GM12878 (cell line): ENCODE results near the gene RPS6KA5. TPM values are rescaled to one million over a fixed set of nuclear protein-coding genes. Genes with fewer than 3 reads are reported as not detected.

Source experiments
- CEBPZ ChIP-seq: fragments of 150-350 bp; IDR thresholded peaks from 2 replicates; pipeline ENCODE4 v1.6.1; 2016; ENCODE audit warnings: low read depth, low read length
- CREB1 ChIP-seq: IDR thresholded peaks from 2 replicates; pipeline ENCODE4 v1.6.1; 2012; ENCODE audit warnings: low read depth, mild to moderate bottlenecking, inconsistent platforms
- ELK1 ChIP-seq: IDR thresholded peaks from 2 replicates; pipeline ENCODE4 v1.6.1; 2012; ENCODE audit warnings: low read depth, low read length, improper control_type of control experiment
- HDAC6 ChIP-seq: fragments of 200-600 bp; sonication (generic); IDR thresholded peaks from one replicate; pipeline ENCODE4 v1.8.0; 2017; ENCODE audit warnings: antibody characterized with exemption; ENCODE audit not compliant: unreplicated experiment
- IRF4 ChIP-seq: IDR thresholded peaks from 2 replicates; pipeline ENCODE4 v1.6.1; 2011; ENCODE audit warnings: low read depth, low read length
- JUNB ChIP-seq: IDR thresholded peaks from 2 replicates; pipeline ENCODE4 v1.6.1; 2016; ENCODE audit warnings: antibody characterized with exemption, mild to moderate bottlenecking
- MEF2B ChIP-seq: fragments of 450-650 bp; IDR thresholded peaks from 2 replicates; pipeline ENCODE4 v1.6.1; 2018; ENCODE audit warnings: mild to moderate bottlenecking, moderate library complexity; ENCODE audit not compliant: partially characterized antibody, poor library complexity, severe bottlenecking
- NFYB ChIP-seq: IDR thresholded peaks from 2 replicates; pipeline ENCODE4 v1.6.1; 2011; ENCODE audit warnings: low read depth, mild to moderate bottlenecking, low read length, improper control_type of control experiment, moderate library complexity; ENCODE audit not compliant: insufficient read depth
- NKRF ChIP-seq: fragments of 450-650 bp; conservative IDR thresholded peaks from 2 replicates; pipeline ENCODE4 v1.6.1; 2017; ENCODE audit warnings: mild to moderate bottlenecking, moderate library complexity
- PBX3 ChIP-seq: IDR thresholded peaks from 2 replicates; pipeline ENCODE4 v1.6.1; 2011; ENCODE audit warnings: mild to moderate bottlenecking, low read depth, low read length, moderate library complexity; ENCODE audit not compliant: insufficient replicate concordance
- PKNOX1 ChIP-seq: fragments of 450-650 bp; IDR thresholded peaks from 2 replicates; pipeline ENCODE4 v1.6.1; 2016; ENCODE audit warnings: mild to moderate bottlenecking
- PRDM15 ChIP-seq: fragments of 450-650 bp; formaldehyde crosslinking; IDR thresholded peaks from 2 replicates; pipeline ENCODE4 v1.4.0; 2020; ENCODE audit warnings: mild to moderate bottlenecking, moderate library complexity
- RAD21 ChIP-seq: IDR thresholded peaks from 2 replicates; pipeline ENCODE4 v1.6.1; 2011; ENCODE audit warnings: mild to moderate bottlenecking, low read depth, low read length, moderate library complexity; ENCODE audit not compliant: insufficient read depth
- SREBF1 ChIP-seq: IDR thresholded peaks from 2 replicates; pipeline ENCODE4 v1.6.1; 2012; ENCODE audit warnings: mild to moderate bottlenecking, low read length
- ZNF207 ChIP-seq: fragments of 450-650 bp; IDR thresholded peaks from 2 replicates; pipeline ENCODE4 v1.6.1; 2014; ENCODE audit warnings: antibody characterized with exemption, mild to moderate bottlenecking, borderline replicate concordance
- ZNF384 ChIP-seq: IDR thresholded peaks from 2 replicates; pipeline ENCODE4 v1.6.1; 2012; ENCODE audit warnings: low read depth, mild to moderate bottlenecking, low read length, improper control_type of control experiment, borderline replicate concordance
- polyA plus RNA-seq, 11 experiments: library from polyadenylated mRNA; depleted of rRNA in 4 of 11; unstranded in 6 of 11; stranded (reverse) in 5 of 11; fragments of >200 nt; fragmentation: Nextera tagmentation in 4 of 11; fragmentation: Illumina TruSeq in 1 of 11; extraction: Ambion mirVana in 4 of 11; extraction: Trizol in 1 of 11; gene quantifications; 1 replicate in 1 of 11; 2 replicates in 10 of 11; pipeline versions ENCODE4 v1.2.1 to v1.2.3, GENCODE V29; 2011 to 2016; ENCODE audit warnings: inconsistent platforms in 2 of 11, missing spikeins in 2 of 11, low read depth in 1 of 11
- total RNA-seq, 4 experiments: library from RNA; depleted of rRNA in 3 of 4; stranded (reverse); fragments of >200 nt in 3 of 4; fragmentation: Illumina TruSeq in 1 of 4; extraction: Trizol in 1 of 4; gene quantifications; 2 replicates each; pipeline versions ENCODE4 v1.2.1 to v1.2.3, GENCODE V29; 2013 to 2021

Gene RPS6KA5
- total and polyA plus RNA-seq, 10 of the 15 experiments (the other 5 are each of a cell fraction or from before 2014, with no cell fraction given), result 1.4 to 7.0 (median 3.7) TPM

GRCh38 chr14:91060351-91061055, at the start of gene RPS6KA5 (continued):
- TF ChIP-seq NKRF (peak; percentile 93), SREBF1 (no peak), PKNOX1 (peak; percentile 96; the same call in 1 of the 2 replicates), RAD21 (no peak), MEF2B (no peak), CREB1 (peak; percentile 92), NFYB (peak; percentile 98), JUNB (no peak), PRDM15 (CRISPR knock-in tag) (no peak), PBX3 (peak; percentile 89), ELK1 (no peak), IRF4 (no peak), HDAC6 (no peak), ZNF384 (no peak), ZNF207 (peak; percentile 79; the same call in 1 of the 2 replicates), CEBPZ (0 out of 2 replicates have a peak, but pooled peaks have one; percentile 21)
